Activated CD8-positive, alpha-beta T cell treated with anti-CD3 and anti-CD28 coated beads, Interleukin-2, amount 10 ng/mL, durations not matched to agents 7 days and 5 days (primary cell): ENCODE data around the gene S100A7. TPM values are rescaled to one million over a fixed set of nuclear protein-coding genes. Genes with fewer than 3 reads are reported as not detected.

Source experiments
- ATAC-seq: fragments of 150-1000 bp; cut with Tn5 transposase; one replicate; pipeline ENCODE4 v1.10.0; 2021; ENCODE audit warnings: moderate library complexity
- CTCF ChIA-PET: fragments of 350-600 bp; sonication (Branson Sonifier 250); formaldehyde crosslinking; loops from one replicate; lab custom pipeline; 2021; ENCODE audit warnings: antibody characterized with exemption; lab: Charles Lee
- POLR2A ChIA-PET: fragments of 350-600 bp; sonication (Branson Sonifier 250); formaldehyde crosslinking; loops from one replicate; lab custom pipeline; 2021; ENCODE audit warnings: antibody characterized with exemption; lab: Charles Lee
- DNase-seq: peaks from one replicate; pipeline ENCODE4 v3.0.0-alpha.2; 2020
- H3K27ac Mint-ChIP-seq: one replicate; pipeline ENCODE4 v1.8.0; 2021; ENCODE audit warnings: mild to moderate bottlenecking, mixed read lengths
- H3K27me3 Mint-ChIP-seq: one replicate; pipeline ENCODE4 v1.8.0; 2021; ENCODE audit warnings: low read depth, mixed read lengths
- H3K36me3 Mint-ChIP-seq: one replicate; pipeline ENCODE4 v1.8.0; 2021; ENCODE audit warnings: low read depth, mixed read lengths
- H3K4me1 Mint-ChIP-seq: one replicate; pipeline ENCODE4 v1.8.0; 2021; ENCODE audit warnings: low read depth, mixed read lengths
- H3K4me3 Mint-ChIP-seq: one replicate; pipeline ENCODE4 v1.8.0; 2021; ENCODE audit warnings: mild to moderate bottlenecking, mixed read lengths
- H3K9me3 Mint-ChIP-seq: one replicate; pipeline ENCODE4 v1.8.0; 2022; ENCODE audit warnings: mixed read lengths; ENCODE audit not compliant: insufficient read depth
- total RNA-seq, 2 experiments: library from RNA; stranded (reverse); gene quantifications; one replicate each; pipeline ENCODE4 v1.2.3, GENCODE V29; 2021

Gene S100A7
- total RNA-seq, 2 experiments from 2014 or later = not detected

DNA sequence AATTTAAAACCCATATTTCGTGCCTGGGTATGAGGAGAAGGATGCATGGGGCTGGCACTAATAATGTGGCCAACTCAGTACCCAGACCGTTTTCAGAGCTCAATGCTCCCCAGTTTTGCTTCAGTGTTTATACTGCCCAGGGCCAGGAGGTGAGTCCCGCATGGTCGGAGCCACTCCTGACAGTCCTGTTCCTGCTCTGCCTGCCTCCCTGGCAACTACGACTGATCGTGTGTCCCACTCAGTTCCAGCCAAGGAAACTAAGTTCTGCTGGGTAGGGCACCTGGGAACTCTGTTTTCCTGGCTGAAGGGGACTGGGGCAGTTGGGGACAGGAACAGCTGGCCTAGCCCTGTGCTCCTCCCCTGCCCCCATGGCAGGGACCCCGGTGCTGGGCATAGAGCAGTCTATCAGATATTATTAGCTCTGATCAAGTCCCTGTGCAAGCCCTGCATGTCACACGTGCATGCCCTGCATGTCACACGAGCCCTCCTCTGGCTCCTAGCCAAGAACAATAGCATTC, 19.2 kb downstream of the S100A7 start:
- POLR2A ChIA-PET = no interaction called here
- H3K27ac Mint-ChIP-seq = no peak overlapping the region
- peaks cover 7% of the 10 kb centered on the region for H3K27me3 Mint-ChIP-seq
- CTCF ChIA-PET = no interaction called here
- H3K9me3 Mint-ChIP-seq = no peaks in the 10 kb centered on the region
- H3K36me3 Mint-ChIP-seq = no peaks in the 10 kb centered on the region
- no peaks in the 10 kb centered on the region for H3K4me1 Mint-ChIP-seq
- no peak overlapping the region for H3K4me3 Mint-ChIP-seq
- DNase-seq (no peak), ATAC-seq (no peak)

DNA sequence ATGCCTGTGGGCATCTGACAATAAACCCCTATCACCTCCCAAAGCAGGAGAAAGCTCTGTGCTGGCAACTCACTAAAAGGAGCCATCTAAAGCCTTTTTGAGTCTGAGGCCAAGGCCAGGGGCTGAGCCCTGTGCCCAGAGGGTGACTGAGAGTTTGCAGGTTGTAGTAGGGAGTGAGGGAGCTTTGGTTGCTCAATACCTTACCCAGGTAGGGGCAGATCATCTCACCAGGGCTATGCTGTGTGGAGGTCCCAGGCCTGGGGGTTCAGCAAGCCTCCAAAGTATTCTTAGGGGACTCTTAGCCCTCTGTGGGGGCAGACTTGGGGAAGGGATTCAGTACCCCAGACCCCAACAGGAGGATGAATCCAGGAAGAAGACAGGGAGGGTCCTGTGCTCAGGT, 21.2 kb downstream of the S100A7 start:
- H3K36me3 Mint-ChIP-seq = no peaks in the 10 kb centered on the region
- ATAC-seq (no peak), DNase-seq (no peak)
- POLR2A ChIA-PET = no interaction called here
- H3K4me1 Mint-ChIP-seq = no peaks in the 10 kb centered on the region
- no peak overlapping the region for H3K4me3 Mint-ChIP-seq
- H3K27ac Mint-ChIP-seq = no peak overlapping the region
- CTCF ChIA-PET = no interaction called here
- peaks cover 2% of the 10 kb centered on the region for H3K27me3 Mint-ChIP-seq
- no peaks in the 10 kb centered on the region for H3K9me3 Mint-ChIP-seq

DNA sequence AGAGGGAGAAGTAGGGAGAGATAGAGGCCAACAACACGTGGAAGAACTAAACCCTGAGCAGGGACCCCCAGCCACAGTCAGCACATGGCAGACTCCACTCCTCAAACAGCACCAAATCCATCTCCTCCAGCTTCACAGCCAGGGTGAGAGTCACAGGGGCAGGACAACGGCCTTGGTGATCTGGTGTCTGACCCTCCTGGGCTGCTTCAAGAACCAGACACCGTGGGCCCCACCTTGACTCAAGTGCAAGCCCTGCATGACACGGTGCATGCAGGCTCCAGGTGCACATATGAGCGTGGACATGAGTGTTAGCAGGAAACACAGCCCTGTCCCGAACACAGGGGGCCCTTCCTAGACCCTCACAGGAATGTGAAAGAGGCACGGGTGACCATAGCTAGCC, 21.9 kb downstream of the S100A7 start:
- POLR2A ChIA-PET = no interaction called here
- peaks cover 2% of the 10 kb centered on the region for H3K27me3 Mint-ChIP-seq
- DNase-seq = no peak
- CTCF ChIA-PET = no interaction called here
- no peaks in the 10 kb centered on the region for H3K4me1 Mint-ChIP-seq
- no peaks in the 10 kb centered on the region for H3K36me3 Mint-ChIP-seq
- H3K9me3 Mint-ChIP-seq = no peaks in the 10 kb centered on the region
- no peak overlapping the region for H3K27ac Mint-ChIP-seq
- no peak overlapping the region for H3K4me3 Mint-ChIP-seq
- no peak for ATAC-seq

DNA sequence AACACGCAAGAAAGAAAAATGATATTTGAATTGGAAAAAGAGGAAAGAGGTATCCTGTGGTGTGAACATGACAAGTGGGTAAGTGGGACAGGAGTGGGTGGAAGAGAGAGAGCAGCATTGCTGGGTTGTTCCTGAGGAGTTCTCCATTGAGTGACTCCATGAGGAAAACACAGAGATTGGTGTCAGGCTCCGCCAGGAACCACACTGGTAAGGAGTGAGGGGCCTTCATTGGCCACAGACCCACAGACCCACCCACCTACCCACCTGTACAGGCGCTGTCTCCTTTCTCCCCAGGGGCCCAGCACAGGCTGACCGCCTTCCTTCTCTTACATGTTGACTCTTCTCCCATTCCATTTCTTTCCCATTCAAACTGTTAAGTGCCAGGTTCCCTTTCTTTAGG, 23.2 kb downstream of the S100A7 start:
- Mint-ChIP-seq H3K36me3 (no peaks in the 10 kb centered on the region), H3K27me3 (no peaks in the 10 kb centered on the region)

DNA sequence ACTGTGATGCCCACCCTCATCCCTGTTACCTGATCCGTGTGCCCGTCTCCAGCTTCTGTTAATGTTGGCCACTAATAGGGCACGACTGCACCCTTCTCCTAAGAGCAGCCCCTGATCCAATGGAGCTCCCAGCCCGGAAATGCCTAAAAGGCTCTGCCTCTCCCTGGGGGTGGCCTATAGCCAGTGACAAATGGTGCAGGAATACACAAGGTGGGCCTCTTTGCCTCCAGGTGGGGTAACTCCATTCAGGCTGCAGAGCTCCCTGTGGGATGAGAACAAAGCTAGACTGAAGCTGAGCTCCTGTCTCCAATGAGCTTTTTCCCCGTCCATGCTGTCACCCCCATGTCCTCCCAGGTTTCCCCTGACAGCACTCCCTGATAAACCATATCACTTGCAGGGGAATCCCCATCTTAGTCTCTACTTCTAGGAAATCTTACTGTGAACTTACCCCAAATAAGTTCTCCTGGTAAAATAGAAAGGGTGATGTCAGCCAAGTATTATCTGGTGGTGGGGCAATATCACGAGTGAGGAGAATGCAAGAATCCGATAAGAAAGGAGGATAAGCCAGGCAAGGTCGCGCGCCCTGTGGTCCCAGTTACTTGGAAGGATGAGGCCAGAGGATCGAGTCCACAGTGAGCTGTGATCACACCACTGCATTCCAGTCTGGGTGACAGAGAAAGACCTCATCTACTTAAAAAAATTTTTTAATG, 25.6 kb downstream of the S100A7 start:
- Mint-ChIP-seq H3K4me3 (no peak overlapping the region), H3K4me1 (no peaks in the 10 kb centered on the region), H3K27ac (no peak overlapping the region), H3K27me3 (no peaks in the 10 kb centered on the region), H3K9me3 (no peaks in the 10 kb centered on the region), H3K36me3 (no peaks in the 10 kb centered on the region)
- ChIA-PET CTCF (no interaction called here), POLR2A (no interaction called here)
- no peak for DNase-seq
- no peak for ATAC-seq

More for the DNA sequence above, 23.2 kb downstream of the S100A7 start:
- H3K4me1 Mint-ChIP-seq = no peaks in the 10 kb centered on the region
- no peak overlapping the region for H3K4me3 Mint-ChIP-seq
- DNase-seq (no peak), ATAC-seq (no peak)
- no peaks in the 10 kb centered on the region for H3K9me3 Mint-ChIP-seq
- ChIA-PET POLR2A (no interaction called here), CTCF (no interaction called here)
- H3K27ac Mint-ChIP-seq = no peak overlapping the region

DNA sequence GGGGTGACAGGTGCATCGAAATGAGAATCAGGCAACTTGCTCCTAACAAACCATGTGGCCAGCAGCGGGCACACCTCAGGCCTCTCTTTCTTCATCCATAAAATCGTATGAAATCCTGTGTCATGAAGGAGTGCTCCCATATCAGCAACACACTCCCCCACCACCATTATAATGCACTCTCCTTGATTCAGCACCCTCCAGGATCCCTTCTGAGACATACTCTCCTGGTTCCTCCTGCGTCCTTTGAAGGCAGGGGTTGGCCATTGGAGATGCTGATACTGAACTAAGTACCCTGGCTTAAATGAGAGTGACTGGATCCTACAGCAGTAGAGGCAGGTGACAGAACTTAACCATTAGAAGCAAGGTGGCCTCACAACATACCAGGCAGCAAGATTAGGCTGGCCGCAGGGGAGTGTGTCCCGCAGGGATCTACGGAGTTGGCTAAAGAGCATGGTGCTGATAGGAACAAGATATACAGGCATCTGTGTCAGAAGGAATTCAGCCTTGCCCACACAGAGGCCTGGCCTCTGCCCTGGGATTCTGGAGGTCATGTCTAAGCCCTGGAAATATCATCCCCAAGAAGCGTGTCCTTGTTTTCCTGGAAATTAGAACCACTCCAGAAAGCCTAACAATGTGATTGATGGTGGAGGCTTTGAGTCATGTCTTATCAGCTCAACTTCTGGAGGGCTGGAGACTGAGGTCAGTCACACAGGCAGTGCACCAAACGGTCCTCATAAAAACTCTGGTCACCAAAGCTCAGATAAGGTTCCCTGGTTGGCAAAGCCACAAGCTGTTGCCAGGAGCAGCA, 27.4 kb downstream of the S100A7 start:
- ChIA-PET POLR2A (no interaction called here), CTCF (no interaction called here)
- Mint-ChIP-seq H3K9me3 (no peaks in the 10 kb centered on the region), H3K27ac (no peak overlapping the region), H3K27me3 (no peaks in the 10 kb centered on the region), H3K36me3 (no peaks in the 10 kb centered on the region), H3K4me3 (no peak overlapping the region), H3K4me1 (no peaks in the 10 kb centered on the region)
- ATAC-seq = no peak
- no peak for DNase-seq

DNA sequence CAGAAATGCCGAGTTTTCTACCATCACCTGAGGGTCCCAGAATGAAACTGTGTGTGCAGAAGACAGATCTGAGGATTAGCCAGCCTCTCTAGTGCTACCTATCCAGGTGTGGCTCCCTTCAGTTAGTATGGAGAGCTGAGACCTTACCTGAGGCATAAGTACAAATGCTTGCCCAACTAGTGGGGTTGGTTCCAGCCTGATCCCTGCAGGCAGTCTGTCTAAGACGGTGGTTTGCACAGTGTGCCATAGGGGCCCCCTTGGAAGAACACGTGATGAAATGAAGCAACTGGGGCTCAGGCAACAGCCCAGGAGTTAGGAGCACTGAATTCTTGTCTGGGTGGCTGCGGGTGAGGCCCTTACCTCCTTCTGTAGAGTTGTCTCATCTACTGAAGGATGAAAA, 28.5 kb downstream of the S100A7 start:
- ChIA-PET POLR2A (no interaction called here), CTCF (no interaction called here)
- Mint-ChIP-seq H3K27ac (no peak overlapping the region), H3K4me3 (no peak overlapping the region), H3K27me3 (no peaks in the 10 kb centered on the region), H3K36me3 (no peaks in the 10 kb centered on the region), H3K9me3 (no peaks in the 10 kb centered on the region), H3K4me1 (no peaks in the 10 kb centered on the region)
- no peak for ATAC-seq
- no peak for DNase-seq

DNA sequence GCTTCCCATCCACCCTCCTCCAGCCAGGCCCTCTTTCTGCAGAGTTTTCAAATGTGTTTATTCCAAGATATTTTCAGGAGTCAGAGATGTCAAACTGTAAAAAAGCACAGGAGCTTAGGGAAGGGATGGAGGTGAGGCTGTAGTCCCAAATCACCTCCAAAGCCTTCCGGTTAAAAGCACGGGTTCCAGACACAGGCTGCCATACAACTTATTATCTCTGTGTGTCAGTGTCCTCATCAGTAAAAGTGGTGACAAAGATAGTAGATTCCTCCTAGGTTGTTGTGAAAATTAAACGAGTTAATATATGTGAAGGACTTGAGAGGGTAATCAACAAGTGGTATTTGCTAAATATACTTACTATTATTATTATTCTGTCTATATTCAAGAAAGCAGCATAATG, 29.0 kb downstream of the S100A7 start:
- Mint-ChIP-seq H3K9me3 (no peaks in the 10 kb centered on the region), H3K27me3 (no peaks in the 10 kb centered on the region), H3K4me1 (no peaks in the 10 kb centered on the region), H3K27ac (no peak overlapping the region), H3K4me3 (no peak overlapping the region), H3K36me3 (no peaks in the 10 kb centered on the region)
- ATAC-seq = no peak
- DNase-seq = no peak
- ChIA-PET POLR2A (no interaction called here), CTCF (no interaction called here)

DNA sequence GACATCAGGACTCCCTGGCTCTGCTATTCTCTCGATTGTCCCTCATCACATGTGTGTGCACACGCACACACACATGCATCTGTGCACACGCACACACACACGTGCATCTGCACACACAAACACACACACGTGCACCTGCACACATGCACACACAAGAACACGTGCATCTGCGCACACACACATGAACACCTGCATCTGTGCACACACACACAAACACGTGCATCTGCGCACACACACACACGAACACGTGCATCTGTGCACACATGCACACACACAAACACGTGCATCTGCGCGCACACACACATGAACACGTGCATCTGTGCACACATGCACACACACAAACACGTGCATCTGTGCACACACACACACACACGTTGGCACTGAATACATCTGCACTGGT, 29.4 kb downstream of the S100A7 start:
- H3K9me3 Mint-ChIP-seq = no peaks in the 10 kb centered on the region
- ChIA-PET POLR2A (no interaction called here), CTCF (no interaction called here)
- no peaks in the 10 kb centered on the region for H3K4me1 Mint-ChIP-seq
- H3K36me3 Mint-ChIP-seq = no peaks in the 10 kb centered on the region
- DNase-seq (no peak), ATAC-seq (no peak)
- H3K27me3 Mint-ChIP-seq = no peaks in the 10 kb centered on the region
- no peak overlapping the region for H3K4me3 Mint-ChIP-seq
- H3K27ac Mint-ChIP-seq = no peak overlapping the region

DNA sequence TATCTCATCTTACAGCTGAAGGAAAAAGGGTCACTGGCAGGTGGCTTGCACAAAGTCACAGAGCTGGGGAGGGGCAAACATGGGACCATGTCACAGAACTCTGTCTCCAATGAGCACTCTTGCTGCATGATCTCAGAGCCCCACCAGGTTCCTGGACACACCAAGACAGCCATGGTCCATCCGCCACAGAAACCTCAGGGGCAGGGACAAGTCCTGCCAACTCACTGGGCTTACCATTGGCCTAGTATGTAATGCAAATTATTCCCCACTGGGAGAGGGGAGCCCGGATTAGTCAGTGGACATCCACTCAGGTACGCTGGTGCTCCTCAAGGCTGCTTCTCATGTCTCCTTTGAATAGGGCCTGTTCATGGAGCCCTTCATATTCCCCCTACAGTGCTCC, 29.9 kb downstream of the S100A7 start:
- ChIA-PET POLR2A (no interaction called here), CTCF (no interaction called here)
- DNase-seq (no peak), ATAC-seq (no peak)
- H3K36me3 Mint-ChIP-seq = no peaks in the 10 kb centered on the region
- H3K9me3 Mint-ChIP-seq = no peaks in the 10 kb centered on the region
- H3K4me3 Mint-ChIP-seq = no peak overlapping the region
- no peaks in the 10 kb centered on the region for H3K4me1 Mint-ChIP-seq
- no peaks in the 10 kb centered on the region for H3K27me3 Mint-ChIP-seq
- H3K27ac Mint-ChIP-seq = no peak overlapping the region

DNA sequence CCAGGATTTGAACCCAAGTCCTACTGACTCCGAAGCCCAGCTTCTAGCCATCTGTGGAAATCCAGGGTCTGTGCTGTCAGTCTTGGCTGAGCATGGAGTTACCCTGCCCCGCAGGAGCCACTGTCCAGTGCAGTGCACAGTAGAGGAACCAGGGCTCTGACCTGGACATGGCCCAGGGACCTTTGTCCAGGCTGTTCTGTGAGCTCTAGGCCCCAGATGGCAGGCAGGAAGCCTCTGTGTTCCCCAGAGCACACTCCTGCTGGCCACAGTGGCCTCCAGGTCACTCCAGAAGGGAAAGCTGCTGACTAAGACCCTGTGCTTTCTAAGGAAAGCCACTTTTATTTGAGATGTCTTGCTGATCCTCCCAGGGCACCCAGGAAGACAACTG, 30.3 kb downstream of the S100A7 start:
- no peak for DNase-seq
- ATAC-seq = no peak
- Mint-ChIP-seq H3K27ac (no peak overlapping the region), H3K4me1 (no peaks in the 10 kb centered on the region), H3K27me3 (peaks cover under 1% of the 10 kb centered on the region), H3K9me3 (no peaks in the 10 kb centered on the region), H3K36me3 (no peaks in the 10 kb centered on the region), H3K4me3 (no peak overlapping the region)
- POLR2A ChIA-PET = no interaction called here
- CTCF ChIA-PET = no interaction called here

DNA sequence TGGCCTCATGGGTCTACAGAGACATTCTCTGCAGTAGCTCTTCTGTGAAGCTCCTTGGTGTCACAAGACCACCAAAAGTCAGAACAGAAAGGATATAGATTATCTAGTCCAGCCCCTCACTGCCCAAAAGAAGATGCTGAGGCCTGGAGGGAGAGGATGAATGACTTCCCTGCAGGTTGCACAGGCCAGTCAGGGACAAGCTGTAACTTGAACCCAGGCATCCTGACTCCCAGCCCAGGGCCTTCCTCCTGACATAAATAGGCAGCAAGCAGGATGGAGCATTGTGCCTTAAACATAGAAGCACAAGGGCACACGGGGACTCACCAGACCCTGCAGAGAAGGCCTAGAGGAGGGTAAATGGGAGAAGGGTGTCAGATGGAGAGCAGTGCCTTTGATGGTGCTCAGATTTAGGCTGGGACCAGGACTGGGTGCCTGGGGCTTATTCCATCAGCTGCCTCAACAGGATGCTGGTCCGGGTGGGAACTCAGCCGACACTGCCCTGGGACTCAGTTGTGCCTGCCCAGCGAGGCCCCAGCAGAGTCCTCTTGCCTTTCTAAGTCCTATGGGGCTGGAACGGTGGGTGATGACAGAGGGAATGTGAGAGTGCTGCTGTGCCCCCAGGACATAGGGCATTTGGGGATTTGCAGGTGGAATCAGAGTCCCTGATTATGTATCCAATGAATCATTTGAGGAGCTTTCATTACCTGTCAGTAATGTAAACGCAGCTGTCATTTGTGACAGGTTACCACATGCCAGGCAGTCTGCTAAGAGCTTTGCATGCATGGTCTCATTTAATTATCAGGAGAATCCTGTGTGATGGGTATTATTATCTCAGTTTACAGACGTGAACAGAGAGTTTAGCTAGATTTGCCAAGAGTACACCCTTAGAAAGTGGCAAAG, 30.9 kb downstream of the S100A7 start:
- no peaks in the 10 kb centered on the region for H3K36me3 Mint-ChIP-seq

More for the DNA sequence above, 30.9 kb downstream of the S100A7 start:
- DNase-seq = no peak
- Mint-ChIP-seq H3K27ac (no peak overlapping the region), H3K4me3 (no peak overlapping the region), H3K27me3 (peaks cover 3% of the 10 kb centered on the region), H3K9me3 (no peaks in the 10 kb centered on the region), H3K4me1 (no peaks in the 10 kb centered on the region)
- CTCF ChIA-PET = no interaction called here
- POLR2A ChIA-PET = no interaction called here
- ATAC-seq = no peak
